Dendritic cell treated with granulocyte-macrophage colony-stimulating factor and Interleukin-4, amounts not matched to agents 40 ng/mL and 50 ng/mL, for 4 days (primary cell): ENCODE results near the gene ZNF672.
A peak's percentile ranks its signal among the peaks of the same experiment; 100 is the strongest.
"Not testable (repeated sequence)": the region's sequence is repeated elsewhere in the genome, so short reads cannot be mapped to it uniquely, and the experiment has no call there.

Experiments used
- H3K27ac Mint-ChIP-seq: one replicate; pipeline ENCODE4 v1.8.0; 2022; ENCODE audit warnings: mild to moderate bottlenecking, mixed read lengths
- H3K27me3 Mint-ChIP-seq: one replicate; pipeline ENCODE4 v1.8.0; 2022; ENCODE audit warnings: mild to moderate bottlenecking, mixed read lengths
- H3K36me3 Mint-ChIP-seq: one replicate; pipeline ENCODE4 v1.8.0; 2022; ENCODE audit warnings: low read depth, mixed read lengths
- H3K4me1 Mint-ChIP-seq: one replicate; pipeline ENCODE4 v1.8.0; 2022; ENCODE audit warnings: low read depth, mixed read lengths
- H3K4me3 Mint-ChIP-seq: one replicate; pipeline ENCODE4 v1.8.0; 2022; ENCODE audit warnings: mild to moderate bottlenecking, moderate library complexity, mixed read lengths
- H3K9me3 Mint-ChIP-seq: one replicate; pipeline ENCODE4 v1.8.0; 2022; ENCODE audit warnings: mixed read lengths
- intact Hi-C: fragments of 100-400 bp; cut with micrococcal nuclease; formaldehyde crosslinking; loops from one replicate; pipeline ENCODE4 v1.15.0; 2022

ZNF672 gene

DNA sequence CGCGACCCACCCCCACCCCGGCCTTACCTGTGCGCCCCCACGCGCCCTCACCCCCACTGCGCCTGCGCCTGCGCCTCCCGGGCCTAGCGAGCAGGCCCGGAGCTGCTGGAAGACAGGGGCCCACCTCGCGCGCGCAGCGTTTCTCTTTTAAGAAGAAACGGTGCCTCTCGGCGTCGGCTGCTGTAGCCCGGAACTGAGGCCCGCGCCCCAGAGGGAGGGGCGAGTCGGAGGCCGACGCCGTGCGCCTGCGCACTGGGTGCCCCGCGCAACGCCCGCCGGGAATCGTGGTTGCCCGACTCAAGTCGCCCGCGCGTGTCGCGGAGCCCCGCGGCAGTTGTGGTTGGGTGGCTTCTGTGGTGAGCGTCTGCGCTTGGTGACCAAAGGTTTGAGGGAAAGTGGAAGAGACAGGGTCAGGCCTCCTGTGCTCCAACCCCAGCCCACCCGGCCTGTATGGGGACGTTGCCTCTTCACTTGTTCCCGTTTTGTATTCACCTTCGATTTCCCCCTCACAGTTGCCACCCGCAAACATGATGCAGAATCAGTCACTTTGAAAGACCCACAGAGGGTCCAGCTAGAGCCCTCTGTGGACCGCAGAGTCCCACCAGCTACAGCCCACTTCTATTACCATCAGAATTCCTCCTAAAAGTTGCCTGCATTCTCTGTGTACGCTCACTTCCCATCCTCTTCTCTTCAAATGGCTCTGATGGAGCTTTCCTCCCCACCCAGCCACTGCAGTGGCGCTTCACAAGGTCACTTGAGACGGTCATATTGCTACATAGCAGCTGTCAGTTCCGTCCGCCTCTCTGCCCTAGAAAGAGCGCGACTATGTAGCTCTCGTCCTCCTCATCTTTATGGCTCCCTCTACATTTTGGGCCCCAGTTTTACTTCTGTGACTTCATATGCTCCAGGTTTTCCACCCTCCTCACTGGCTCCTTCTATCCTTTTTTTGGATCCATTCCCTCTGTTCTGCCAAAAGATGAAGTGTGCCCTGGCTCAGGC, 21.2 kb downstream of the ZNF672 start, which contains the start of gene ZNF692:
Gene ZNF692 (minus strand): TSS at position 195 of the 999 bp plus-strand sequence. CDS start 776 bp downstream, outside the sequence.
- intact Hi-C loops: loop anchor here (1.0 to 2.0 kb wide), 3 partner anchors 14 to 48 kb away; partner anchors contain the start of gene PGBD2
- H3K4me3 Mint-ChIP-seq: peak within 1 kb of the TSS; percentile 86
- H3K4me1 Mint-ChIP-seq: peaks cover 67% of the 10 kb centered on the region
- H3K27me3 Mint-ChIP-seq: no peaks in the 10 kb centered on the region
- peak within 1 kb of the TSS; percentile 95 for H3K27ac Mint-ChIP-seq
- H3K36me3 Mint-ChIP-seq: peaks cover 8% of the 10 kb centered on the region
- no peaks in the 10 kb centered on the region for H3K9me3 Mint-ChIP-seq

DNA sequence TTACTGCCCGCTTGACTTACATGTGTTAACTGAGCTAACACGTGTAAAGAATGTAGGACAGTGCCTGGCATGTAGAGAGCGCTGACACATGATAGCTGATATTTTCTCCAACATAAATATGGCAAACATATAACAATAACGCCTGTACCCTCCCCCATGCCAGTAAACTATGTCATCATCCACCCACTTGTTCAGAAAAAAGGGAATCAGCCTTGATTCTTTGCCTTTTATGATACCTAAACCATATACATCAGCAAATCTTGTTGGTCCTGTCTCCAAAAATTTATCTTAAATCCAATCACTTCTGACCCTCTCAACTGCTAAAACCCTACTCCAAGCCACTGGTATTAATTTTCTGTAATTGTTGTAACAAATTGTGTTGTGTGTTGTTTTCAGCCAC, 22.0 kb downstream of the ZNF672 start:
- intact Hi-C loops: no loop called here

DNA sequence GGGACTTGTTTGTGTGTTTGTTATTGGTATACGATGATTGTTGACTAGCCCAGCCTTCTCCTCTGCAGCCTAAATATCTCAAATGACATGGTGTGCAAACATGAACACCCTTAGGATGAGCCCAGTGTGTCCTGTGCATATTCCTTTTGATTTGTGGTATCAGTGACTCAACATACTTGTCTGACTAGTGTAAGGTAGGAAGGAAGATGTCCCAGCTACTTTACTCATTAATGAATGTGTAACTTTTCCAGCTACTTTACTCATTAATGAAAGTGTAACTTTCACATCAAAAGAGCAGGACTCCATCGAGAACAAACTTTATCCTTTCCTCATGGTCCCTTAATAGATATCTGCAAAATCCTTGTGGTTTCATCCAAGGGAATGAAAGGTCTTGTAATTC, 23.6 kb downstream of the ZNF672 start:
- no peak overlapping the region for H3K4me3 Mint-ChIP-seq
- no peaks in the 10 kb centered on the region for H3K9me3 Mint-ChIP-seq
- no peak overlapping the region for H3K27ac Mint-ChIP-seq
- no peaks in the 10 kb centered on the region for H3K27me3 Mint-ChIP-seq
- intact Hi-C loops: no loop called here
- H3K36me3 Mint-ChIP-seq: peaks cover 8% of the 10 kb centered on the region
- peaks cover 56% of the 10 kb centered on the region for H3K4me1 Mint-ChIP-seq

More for the DNA sequence above, 22.0 kb downstream of the ZNF672 start:
- Mint-ChIP-seq H3K9me3 (no peaks in the 10 kb centered on the region), H3K4me1 (peaks cover 61% of the 10 kb centered on the region), H3K27ac (peak overlapping the region; percentile 95), H3K4me3 (peak overlapping the region; percentile 86), H3K36me3 (peaks cover 8% of the 10 kb centered on the region), H3K27me3 (no peaks in the 10 kb centered on the region)

DNA sequence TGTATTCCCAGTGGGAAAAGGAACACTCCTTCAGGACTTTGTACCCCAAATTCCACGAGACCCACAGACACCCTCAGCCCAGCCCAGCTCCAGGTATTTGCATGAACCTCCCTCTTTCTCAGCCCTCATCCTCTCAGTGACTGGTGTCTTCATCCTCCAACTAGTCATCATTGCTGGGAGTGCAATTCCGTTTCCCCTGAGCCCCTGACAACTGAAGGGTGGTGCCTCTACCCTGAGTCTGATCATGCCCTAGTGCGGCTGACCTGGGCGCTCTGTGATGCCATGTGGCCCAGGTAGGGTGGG, 24.6 kb downstream of the ZNF672 start:
- intact Hi-C loops: no loop called here
- Mint-ChIP-seq H3K27ac (peak overlapping the region; percentile 82), H3K4me1 (peaks cover 52% of the 10 kb centered on the region), H3K36me3 (peaks cover 8% of the 10 kb centered on the region), H3K9me3 (no peaks in the 10 kb centered on the region), H3K4me3 (peak overlapping the region; percentile 82), H3K27me3 (no peaks in the 10 kb centered on the region)

DNA sequence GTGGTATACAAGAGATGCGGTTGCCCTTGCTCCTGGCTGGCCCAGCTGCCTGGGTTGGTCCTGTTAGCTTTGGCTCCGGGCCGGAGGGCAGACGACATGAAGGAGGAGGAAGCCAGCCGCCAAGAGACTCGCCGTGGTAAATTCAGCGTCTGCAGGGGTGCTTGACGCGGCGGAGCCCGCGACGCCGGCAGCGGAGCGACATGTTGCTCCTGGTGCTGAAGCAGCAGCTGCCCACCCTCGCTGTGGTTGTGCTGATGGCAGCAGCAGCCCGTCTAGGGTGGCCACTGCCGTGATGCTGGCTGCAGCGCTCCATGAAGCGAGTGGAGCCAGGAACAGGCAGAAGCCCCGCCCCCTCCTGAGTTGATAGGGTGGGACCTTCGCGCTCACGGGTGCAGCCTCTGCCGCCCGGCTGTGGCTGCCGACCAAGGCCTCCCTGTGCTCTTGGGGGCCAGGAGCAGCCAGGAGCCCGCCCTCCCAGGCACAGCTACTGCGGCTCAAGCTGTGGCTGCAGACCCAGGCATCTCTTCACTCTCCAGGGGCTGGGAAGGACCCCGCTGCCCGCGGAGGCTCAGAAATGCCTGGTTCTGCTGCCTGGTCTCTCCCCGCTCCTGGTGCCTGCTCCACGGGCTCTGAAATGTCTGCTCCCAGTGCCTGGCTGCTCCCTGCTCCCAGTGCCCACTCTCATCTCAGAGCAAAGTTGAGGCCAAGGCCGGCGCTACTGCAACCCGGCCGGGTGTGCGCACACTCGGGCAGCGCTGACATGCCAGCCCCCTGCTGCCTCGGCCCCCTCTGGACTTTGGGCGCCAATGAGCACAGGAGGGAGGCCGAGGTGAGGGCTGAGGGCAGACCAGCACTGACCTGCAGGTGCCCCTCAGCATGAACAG, 25.2 kb downstream of the ZNF672 start:
- Mint-ChIP-seq H3K36me3 (peaks cover 8% of the 10 kb centered on the region), H3K4me3 (peak overlapping the region; percentile 82), H3K9me3 (no peaks in the 10 kb centered on the region), H3K27me3 (no peaks in the 10 kb centered on the region), H3K27ac (peak overlapping the region; percentile 82), H3K4me1 (peaks cover 46% of the 10 kb centered on the region)
- intact Hi-C loops: no loop called here

DNA sequence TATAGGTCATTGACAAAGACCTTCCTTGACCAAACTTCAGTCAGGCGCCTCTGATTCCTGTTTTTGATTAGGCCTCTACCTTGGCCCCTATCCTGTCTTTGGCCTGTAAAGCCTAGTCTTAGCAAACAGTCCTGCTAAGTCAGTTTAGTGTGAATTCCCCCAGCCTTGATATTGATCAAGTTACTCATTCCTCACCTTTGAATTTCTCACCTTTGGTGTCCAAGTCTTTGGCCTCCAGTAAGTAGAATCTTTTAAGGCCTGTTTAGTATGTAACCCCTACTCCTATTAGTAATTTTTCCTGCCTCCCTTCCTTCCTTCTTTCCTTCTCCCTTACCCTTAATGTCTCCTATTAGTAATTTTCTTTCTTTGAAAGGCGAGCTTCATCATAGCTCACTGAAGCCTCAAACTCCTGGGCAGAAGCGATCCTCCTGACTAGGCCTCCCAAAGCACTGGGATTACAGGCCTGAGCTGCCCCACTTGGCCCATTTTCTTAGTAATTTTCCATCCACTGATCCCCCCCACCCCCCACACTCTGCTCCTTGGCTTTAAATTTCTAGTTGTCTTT, 33.9 kb downstream of the ZNF672 start:
- Mint-ChIP-seq H3K4me3 (no peak overlapping the region), H3K9me3 (no peaks in the 10 kb centered on the region), H3K36me3 (no peaks in the 10 kb centered on the region), H3K27me3 (no peaks in the 10 kb centered on the region), H3K4me1 (peaks cover 18% of the 10 kb centered on the region), H3K27ac (no peak overlapping the region)
- intact Hi-C loops: no loop called here

DNA sequence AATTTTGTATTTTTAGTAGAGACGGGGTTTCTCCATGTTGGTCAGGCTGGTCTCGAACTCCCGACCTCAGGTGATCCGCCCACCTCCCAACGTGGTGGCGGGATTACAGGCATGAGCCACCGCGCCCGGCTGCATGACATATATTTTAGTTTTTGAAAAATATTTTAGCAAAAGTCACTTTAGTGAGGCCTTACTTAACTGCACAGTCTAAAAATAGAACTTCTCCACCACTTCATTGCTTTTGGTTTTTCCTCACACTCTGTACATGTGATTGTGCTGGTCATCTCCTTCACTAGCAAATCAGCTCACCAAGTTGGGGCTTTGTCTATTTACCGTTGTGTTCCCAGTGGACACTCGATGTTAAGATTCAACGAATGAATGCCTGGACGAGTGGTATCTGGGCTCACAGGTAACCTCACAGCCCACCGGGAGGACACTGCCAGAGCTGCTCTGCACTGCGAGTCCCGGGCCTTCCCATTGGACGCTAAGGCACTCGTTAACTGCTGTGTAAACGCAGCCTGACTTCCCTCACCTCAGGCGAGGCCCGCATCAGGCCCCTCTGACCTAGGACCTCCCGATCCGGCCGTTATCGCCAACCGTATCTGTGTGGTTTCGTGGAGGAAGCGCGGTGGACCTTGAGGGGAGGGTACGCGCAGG, 34.9 kb downstream of the ZNF672 start:
- Mint-ChIP-seq H3K4me1 (peaks cover 18% of the 10 kb centered on the region), H3K9me3 (no peaks in the 10 kb centered on the region), H3K27me3 (no peaks in the 10 kb centered on the region), H3K4me3 (peak overlapping the region; percentile 82), H3K36me3 (no peaks in the 10 kb centered on the region), H3K27ac (peak overlapping the region; percentile 89)
- intact Hi-C loops: loop anchor here (1.0 kb wide), 2 partner anchors 14 to 34 kb away; partner anchors contain the start of gene ZNF692

DNA sequence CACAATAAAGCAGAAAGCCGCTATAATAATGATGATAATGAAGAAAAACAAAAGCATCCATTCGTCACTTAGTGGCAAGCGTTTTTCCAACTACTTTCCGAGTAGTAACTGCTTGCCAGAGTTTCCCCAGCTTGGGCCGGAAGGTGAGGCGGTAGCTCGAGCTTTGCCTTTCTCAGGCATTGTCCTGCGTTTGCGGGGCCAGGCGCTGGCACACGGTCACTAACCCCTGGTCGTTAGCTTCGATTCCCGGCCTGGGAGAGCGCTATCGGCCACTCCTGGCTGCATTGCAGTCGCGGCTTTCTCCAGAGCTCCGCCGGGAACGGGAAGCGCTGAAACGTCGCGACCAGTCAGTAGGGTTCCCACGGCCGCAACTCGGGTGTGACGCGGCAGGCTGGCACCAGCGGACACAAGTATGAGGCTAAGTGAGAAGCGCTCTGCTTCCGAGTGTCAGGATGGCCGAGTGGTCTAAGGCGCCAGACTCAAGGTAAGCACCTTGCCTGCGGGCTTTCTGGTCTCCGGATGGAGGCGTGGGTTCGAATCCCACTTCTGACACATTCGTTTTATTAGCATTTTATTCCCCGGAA, 35.5 kb downstream of the ZNF672 start:
- no peaks in the 10 kb centered on the region for H3K27me3 Mint-ChIP-seq
- peak overlapping the region; percentile 82 for H3K4me3 Mint-ChIP-seq
- no peaks in the 10 kb centered on the region for H3K36me3 Mint-ChIP-seq
- peak overlapping the region; percentile 89 for H3K27ac Mint-ChIP-seq
- intact Hi-C loops: loop anchor here (1.0 kb wide), 2 partner anchors 14 to 34 kb away; partner anchors contain the start of gene ZNF692
- H3K4me1 Mint-ChIP-seq: peaks cover 18% of the 10 kb centered on the region
- H3K9me3 Mint-ChIP-seq: no peaks in the 10 kb centered on the region

DNA sequence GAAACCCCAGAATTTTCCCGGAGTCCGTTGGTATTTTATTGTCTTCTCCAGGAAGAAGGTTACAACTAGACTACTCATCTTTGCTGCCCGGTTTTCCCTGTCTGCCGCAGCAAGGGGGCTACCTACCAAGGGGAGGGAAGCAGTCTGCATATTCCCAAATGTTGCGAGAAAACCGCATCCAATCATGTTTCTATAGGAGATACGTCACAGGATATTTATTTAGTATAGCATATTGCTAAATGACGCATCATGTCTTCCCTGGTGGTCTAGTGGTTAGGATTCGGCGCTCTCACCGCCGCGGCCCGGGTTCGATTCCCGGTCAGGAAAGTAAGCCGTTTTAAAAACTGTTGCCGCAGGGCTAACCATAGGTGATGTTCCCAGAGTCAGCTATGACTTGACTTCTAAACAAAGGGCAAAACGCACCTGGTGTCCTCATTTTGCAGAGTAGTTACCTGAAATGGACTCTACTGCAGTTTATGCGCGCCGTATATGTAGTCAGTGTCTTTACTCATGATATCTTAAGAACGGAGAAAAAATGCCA, 36.0 kb downstream of the ZNF672 start:
- no peaks in the 10 kb centered on the region for H3K9me3 Mint-ChIP-seq
- peaks cover 18% of the 10 kb centered on the region for H3K4me1 Mint-ChIP-seq
- intact Hi-C loops: loop anchor here (1.0 kb wide), 2 partner anchors 15 to 35 kb away; partner anchors contain the start of gene ZNF692
- H3K27me3 Mint-ChIP-seq: no peaks in the 10 kb centered on the region
- H3K4me3 Mint-ChIP-seq: peak overlapping the region; percentile 82
- H3K27ac Mint-ChIP-seq: peak overlapping the region; percentile 89
- no peaks in the 10 kb centered on the region for H3K36me3 Mint-ChIP-seq

DNA sequence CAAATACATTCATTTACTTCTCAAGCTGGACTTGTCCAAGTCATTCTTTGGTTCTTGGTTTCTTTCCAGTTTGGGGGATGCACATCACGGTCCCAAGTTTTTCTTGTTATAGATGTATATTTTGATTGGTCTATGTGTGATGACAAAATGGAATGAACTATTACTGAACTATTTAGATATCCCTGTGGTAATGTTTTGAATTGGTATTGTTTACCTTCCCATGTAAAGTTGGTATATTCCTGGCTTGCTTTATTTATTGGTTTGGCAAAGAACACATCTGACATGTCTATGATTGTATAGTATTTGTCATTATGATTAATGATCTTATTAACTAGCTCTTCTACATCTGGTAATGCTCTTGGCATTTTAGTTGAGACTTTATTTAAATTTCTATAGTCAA, 43.2 kb downstream of the ZNF672 start:
- H3K4me3 Mint-ChIP-seq: no peak overlapping the region
- no peaks in the 10 kb centered on the region for H3K36me3 Mint-ChIP-seq
- no peak overlapping the region for H3K27ac Mint-ChIP-seq
- no peaks in the 10 kb centered on the region for H3K4me1 Mint-ChIP-seq
- no peaks in the 10 kb centered on the region for H3K27me3 Mint-ChIP-seq
- H3K9me3 Mint-ChIP-seq: no peaks in the 10 kb centered on the region
- intact Hi-C loops: no loop called here

DNA sequence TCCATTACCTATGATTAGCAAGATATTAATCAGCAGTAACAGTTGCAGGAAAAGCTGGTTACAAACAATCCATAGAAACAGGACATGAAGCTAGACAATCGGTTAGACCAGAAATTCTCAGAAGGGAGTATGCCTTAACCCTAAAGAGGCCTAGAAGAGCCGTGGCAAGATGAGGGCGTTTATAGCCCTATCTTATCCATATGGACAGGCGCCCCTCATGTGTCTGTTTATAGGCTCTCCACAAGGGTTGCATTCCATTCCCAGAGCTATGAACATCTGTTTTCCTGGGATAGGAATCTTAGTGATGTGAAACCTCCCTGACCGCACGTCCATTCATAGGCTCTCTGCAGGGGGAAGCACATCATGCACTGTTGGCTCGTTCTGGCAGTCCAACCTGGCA, 44.4 kb downstream of the ZNF672 start:
- H3K4me3 Mint-ChIP-seq, H3K36me3 Mint-ChIP-seq, H3K27ac Mint-ChIP-seq, intact Hi-C loops, H3K27me3 Mint-ChIP-seq, H3K9me3 Mint-ChIP-seq, H3K4me1 Mint-ChIP-seq: not testable (repeated sequence)

DNA sequence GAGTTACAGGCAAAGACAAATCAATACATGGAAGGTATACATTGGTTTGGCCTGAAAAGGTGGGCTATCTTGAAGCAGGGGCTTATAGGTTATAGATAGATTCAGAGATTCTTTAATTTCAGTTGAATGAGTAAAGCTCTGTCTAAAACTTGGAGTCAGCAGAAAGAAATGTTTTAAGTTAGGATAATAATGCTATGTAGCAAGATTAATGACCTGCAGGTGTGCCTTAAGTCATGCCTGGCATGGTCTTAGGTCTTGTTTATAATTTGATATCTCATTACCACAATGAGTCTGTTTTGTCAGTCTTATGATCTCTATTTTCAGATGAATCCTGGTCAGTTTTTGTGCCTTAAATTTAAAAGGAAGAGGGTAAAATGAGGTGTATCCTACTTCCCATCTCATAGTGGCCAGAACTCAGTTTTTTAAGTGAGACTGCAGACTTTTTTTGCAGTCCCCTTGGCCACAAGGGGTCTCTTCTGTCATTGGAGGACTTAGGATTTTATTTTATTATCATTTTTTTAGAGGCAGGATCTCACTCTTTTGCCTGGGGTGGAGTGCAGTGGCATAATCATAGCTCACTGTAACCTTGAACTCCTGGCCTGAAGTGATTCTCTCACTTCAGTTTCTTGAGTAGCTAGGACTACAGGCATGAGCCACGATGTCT, 46.7 kb downstream of the ZNF672 start:
- Mint-ChIP-seq H3K27me3 (no peaks in the 10 kb centered on the region), H3K4me3 (no peak overlapping the region), H3K4me1 (peaks cover 5% of the 10 kb centered on the region), H3K36me3 (no peaks in the 10 kb centered on the region), H3K9me3 (no peaks in the 10 kb centered on the region), H3K27ac (no peak overlapping the region)
- intact Hi-C loops: no loop called here
